Keratinocyte (primary cell): ENCODE data around the gene ZNF426. TPM values are rescaled to one million over a fixed set of nuclear protein-coding genes. Genes with fewer than 3 reads are reported as not detected.

ENCODE experiments used
- DNase-seq: peaks from one replicate; pipeline ENCODE4 v3.0.0-alpha.2; 2011; ENCODE audit warnings: low read depth, missing footprints, low spot score
- FAIRE-seq: peaks from 2 replicates; lab custom pipeline; 2011; peaks lifted over from hg19 to GRCh38; lab: Jason Lieb, UNC
- H2AFZ ChIP-seq: 2 replicates; pipeline ENCODE4 v1.6.0; 2012; ENCODE audit warnings: low read length, control low read depth, inconsistent platforms; ENCODE audit not compliant: control insufficient read depth
- H3K27ac ChIP-seq: 2 replicates; pipeline ENCODE4 v1.5.1; 2011; ENCODE audit warnings: low read length; ENCODE audit not compliant: control insufficient read depth, insufficient read depth
- H3K27me3 ChIP-seq: 3 replicates; pipeline ENCODE4 v1.6.0; 2011; ENCODE audit warnings: low read length; ENCODE audit not compliant: control insufficient read depth, insufficient read depth; ENCODE audit errors: extremely low read depth
- H3K36me3 ChIP-seq, 2 experiments: 2 replicates in 1 of 2; 3 replicates in 1 of 2; pipeline ENCODE4 v1.5.1; 2011; ENCODE audit warnings: low read length in 2 of 2, mild to moderate bottlenecking in 1 of 2; ENCODE audit not compliant: control insufficient read depth in 2 of 2, insufficient read depth in 2 of 2; ENCODE audit errors: extremely low read depth in 1 of 2
- H3K4me1 ChIP-seq: 3 replicates; pipeline ENCODE4 v1.5.1; 2011; ENCODE audit warnings: low read length; ENCODE audit not compliant: control insufficient read depth, insufficient read depth; ENCODE audit errors: extremely low read depth
- H3K4me2 ChIP-seq: 3 replicates; pipeline ENCODE4 v1.6.0; 2011; ENCODE audit warnings: low read depth, low read length; ENCODE audit not compliant: control insufficient read depth, insufficient read depth; ENCODE audit errors: extremely low read depth
- H3K4me3 ChIP-seq, 3 experiments: fragments of 200-600 bp in 1 of 3; sonication (generic) in 1 of 3; 2 replicates in 2 of 3; 3 replicates in 1 of 3; pipeline ENCODE4 v1.5.1; 2011 to 2016; ENCODE audit warnings: low read length in 3 of 3, mild to moderate bottlenecking in 3 of 3, control low read depth in 2 of 3, inconsistent platforms in 1 of 3, low read depth in 1 of 3, mixed read lengths in 1 of 3, mixed run types in 1 of 3, moderate library complexity in 1 of 3; ENCODE audit not compliant: control insufficient read depth in 2 of 3, insufficient read depth in 2 of 3; ENCODE audit errors: extremely low read depth in 1 of 3
- H3K79me2 ChIP-seq: 2 replicates; pipeline ENCODE4 v1.6.0; 2012; ENCODE audit warnings: low read length; ENCODE audit not compliant: control insufficient read depth, insufficient read depth
- H3K9ac ChIP-seq: 3 replicates; pipeline ENCODE4 v1.6.0; 2011; ENCODE audit warnings: low read length; ENCODE audit not compliant: control insufficient read depth, insufficient read depth; ENCODE audit errors: extremely low read depth
- H3K9me1 ChIP-seq: 3 replicates; pipeline ENCODE4 v1.6.0; 2011; ENCODE audit warnings: low read length; ENCODE audit not compliant: control insufficient read depth, insufficient read depth; ENCODE audit errors: extremely low read depth
- H3K9me3 ChIP-seq: 2 replicates; pipeline ENCODE4 v1.5.1; 2012; ENCODE audit warnings: low read depth, low read length; ENCODE audit not compliant: control insufficient read depth
- H4K20me1 ChIP-seq: 3 replicates; pipeline ENCODE4 v1.6.0; 2011; ENCODE audit warnings: low read length; ENCODE audit not compliant: control insufficient read depth, insufficient read depth; ENCODE audit errors: extremely low read depth
- EZH2 ChIP-seq: IDR thresholded peaks from one replicate; pipeline ENCODE4 v1.6.1; 2012; ENCODE audit warnings: inconsistent platforms, mild to moderate bottlenecking, low read length, moderate library complexity
- dilution Hi-C: fragments of 300-500 bp; cut with MboI; formaldehyde crosslinking; loops from one replicate; pipeline ENCODE4 v1.7.0; 2020; ENCODE audit warnings: low sequenced_read_pairs; ENCODE audit not compliant: extremely low pct_ligation_motif_present
- polyA plus RNA-seq, 5 experiments: library from polyadenylated mRNA; depleted of rRNA in 3 of 5; stranded (reverse) in 3 of 5; stranded (forward) in 1 of 5; unstranded in 1 of 5; fragments of >200 nt; gene quantifications; 1 replicate in 1 of 5; 2 replicates in 3 of 5; 3 replicates in 1 of 5; pipeline versions ENCODE4 v1.2.1 to v1.2.3, GENCODE V29; 2011 to 2012; ENCODE audit warnings: missing spikeins in 2 of 5, low read depth in 1 of 5, low replicate concordance in 1 of 5
- TF ChIP-seq, protein P1 (sequence below), 3 experiments: IDR thresholded peaks in 1 of 3; conservative IDR thresholded peaks in 1 of 3; optimal IDR thresholded peaks in 1 of 3; 2 replicates in 2 of 3; 3 replicates in 1 of 3; pipeline versions ENCODE3 to v1.5.1; 2011; ENCODE audit warnings: low read length in 3 of 3, mild to moderate bottlenecking in 3 of 3, moderate library complexity in 2 of 3, control low read depth in 1 of 3, inconsistent platforms in 1 of 3; ENCODE audit not compliant: insufficient read depth in 2 of 3; ENCODE audit errors: extremely low read depth in 1 of 3

The ZNF426 gene
- polyA plus RNA-seq, 1 donor (not counting 4 experiments of a cell fraction or from before 2014, with no cell fraction given): 12.1 TPM

DNA sequence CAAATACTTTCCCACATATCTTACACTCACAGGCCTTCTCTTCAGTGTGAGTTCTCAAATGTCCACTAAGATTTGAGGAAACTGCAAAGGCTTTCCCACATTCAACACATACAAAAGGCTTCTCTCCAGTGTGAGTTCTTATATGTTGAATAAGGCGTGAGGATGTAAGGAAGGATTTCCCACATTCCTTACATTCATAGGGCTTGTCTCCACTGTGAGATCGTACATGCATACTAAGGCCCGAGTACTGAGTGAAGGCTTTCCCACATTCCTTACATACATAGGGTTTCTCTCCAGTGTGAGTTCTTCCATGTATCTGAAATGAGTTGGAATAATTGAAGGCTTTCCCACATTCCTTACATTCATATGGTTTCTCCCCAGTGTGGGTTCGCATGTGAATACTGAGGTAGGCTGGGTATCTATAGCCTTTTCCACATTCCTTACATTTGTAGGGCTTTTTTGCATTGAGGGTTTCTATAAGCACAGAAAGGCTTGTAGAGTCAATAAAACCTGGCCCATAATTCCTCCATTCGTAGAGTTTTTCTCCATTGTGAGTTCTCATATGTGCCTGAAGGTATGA lies 9.6 kb downstream of the ZNF426 start:
- no peaks in the 10 kb centered on the region for H3K9me1 ChIP-seq
- H3K4me1 ChIP-seq: no peaks in the 10 kb centered on the region
- no peaks in the 10 kb centered on the region for H3K79me2 ChIP-seq
- H3K9me3 ChIP-seq: peaks cover 60% of the 10 kb centered on the region
- H3K4me2 ChIP-seq: no peak overlapping the region
- H2AFZ ChIP-seq: no peak overlapping the region
- no peak overlapping the region for H3K9ac ChIP-seq
- H3K27me3 ChIP-seq: no peaks in the 10 kb centered on the region
- no peaks in the 10 kb centered on the region for H4K20me1 ChIP-seq
- no peak for FAIRE-seq
- no peak for DNase-seq
- peaks cover 37 to 39% of the 10 kb centered on the region in 2 experiments for H3K36me3 ChIP-seq
- no peak for TF ChIP-seq EZH2
- TF ChIP-seq, protein P1, sequence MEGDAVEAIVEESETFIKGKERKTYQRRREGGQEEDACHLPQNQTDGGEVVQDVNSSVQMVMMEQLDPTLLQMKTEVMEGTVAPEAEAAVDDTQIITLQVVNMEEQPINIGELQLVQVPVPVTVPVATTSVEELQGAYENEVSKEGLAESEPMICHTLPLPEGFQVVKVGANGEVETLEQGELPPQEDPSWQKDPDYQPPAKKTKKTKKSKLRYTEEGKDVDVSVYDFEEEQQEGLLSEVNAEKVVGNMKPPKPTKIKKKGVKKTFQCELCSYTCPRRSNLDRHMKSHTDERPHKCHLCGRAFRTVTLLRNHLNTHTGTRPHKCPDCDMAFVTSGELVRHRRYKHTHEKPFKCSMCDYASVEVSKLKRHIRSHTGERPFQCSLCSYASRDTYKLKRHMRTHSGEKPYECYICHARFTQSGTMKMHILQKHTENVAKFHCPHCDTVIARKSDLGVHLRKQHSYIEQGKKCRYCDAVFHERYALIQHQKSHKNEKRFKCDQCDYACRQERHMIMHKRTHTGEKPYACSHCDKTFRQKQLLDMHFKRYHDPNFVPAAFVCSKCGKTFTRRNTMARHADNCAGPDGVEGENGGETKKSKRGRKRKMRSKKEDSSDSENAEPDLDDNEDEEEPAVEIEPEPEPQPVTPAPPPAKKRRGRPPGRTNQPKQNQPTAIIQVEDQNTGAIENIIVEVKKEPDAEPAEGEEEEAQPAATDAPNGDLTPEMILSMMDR (optimal IDR thresholded peaks at IDR 0.05 in 1 of 3, IDR thresholded peaks at IDR 0.05 in 1 of 3, conservative IDR thresholded peaks at IDR 0.05 in 1 of 3; ENCODE audit: extremely low read depth in 1 of 3, insufficient read depth in 2 of 3, low read length in 3 of 3): no peak
- no peak overlapping the region for H3K4me3 ChIP-seq
- dilution Hi-C loops: no loop called here
- H3K27ac ChIP-seq: no peak overlapping the region

DNA sequence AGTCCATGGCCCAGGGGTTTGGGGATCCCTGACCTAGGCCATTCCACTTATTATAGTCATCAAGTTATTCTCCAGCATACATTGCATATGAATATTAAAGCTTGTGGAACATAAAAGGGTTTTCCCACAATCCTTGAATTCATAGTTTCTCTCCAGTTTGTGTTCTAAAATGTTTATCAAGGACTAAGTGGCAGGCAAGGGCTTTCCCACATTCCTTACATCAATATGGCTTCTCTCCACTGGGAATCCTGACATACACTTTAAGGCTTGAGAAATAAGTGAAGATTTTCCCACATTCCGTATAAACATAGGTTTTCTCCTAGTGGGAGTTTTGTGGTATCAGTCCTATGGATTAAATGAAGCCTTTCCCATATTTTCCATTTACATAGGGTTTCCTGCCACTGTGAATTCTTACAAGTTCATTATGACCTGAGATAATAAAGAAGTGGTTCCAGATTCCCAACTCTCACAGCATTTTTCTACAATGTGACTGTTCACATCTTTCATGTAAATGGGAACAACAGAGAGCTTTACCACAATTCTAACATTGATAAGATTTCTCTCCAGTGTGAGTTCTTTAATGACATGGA lies 14.5 kb downstream of the ZNF426 start:
- no peak overlapping the region for H3K4me2 ChIP-seq

More for the DNA sequence above, 14.5 kb downstream of the ZNF426 start:
- Histone ChIP-seq H3K36me3 (peaks cover 8 to 12% of the 10 kb centered on the region in 2 experiments), H4K20me1 (no peaks in the 10 kb centered on the region), H3K9ac (no peak overlapping the region), H3K9me3 (peaks cover 35% of the 10 kb centered on the region), H3K9me1 (no peaks in the 10 kb centered on the region), H2AFZ (no peak overlapping the region), H3K27ac (no peak overlapping the region), H3K4me1 (no peaks in the 10 kb centered on the region), H3K4me3 (no peak overlapping the region), H3K79me2 (no peaks in the 10 kb centered on the region), H3K27me3 (no peaks in the 10 kb centered on the region)
- dilution Hi-C loops: no loop called here
- DNase-seq (no peak), FAIRE-seq (no peak)
- no peak for TF ChIP-seq EZH2
- TF ChIP-seq, protein P1 (optimal IDR thresholded peaks at IDR 0.05 in 1 of 3, IDR thresholded peaks at IDR 0.05 in 1 of 3, conservative IDR thresholded peaks at IDR 0.05 in 1 of 3; ENCODE audit: extremely low read depth in 1 of 3, insufficient read depth in 2 of 3, low read length in 3 of 3): no peak
